HG02642 (cell line): Measurements from ENCODE around the gene GABRG3.
"Not testable (repeated sequence)": the region's sequence is repeated elsewhere in the genome, so short reads cannot be mapped to it uniquely, and the experiment has no call there.

ENCODE experiments used
- ATAC-seq: cut with Tn5 transposase; IDR thresholded peaks from one replicate; pipeline ENCODE4 v1.9.1; 2021; ENCODE audit warnings: mild to moderate bottlenecking; ENCODE audit not compliant: unreplicated experiment, poor library complexity

GABRG3 gene

DNA sequence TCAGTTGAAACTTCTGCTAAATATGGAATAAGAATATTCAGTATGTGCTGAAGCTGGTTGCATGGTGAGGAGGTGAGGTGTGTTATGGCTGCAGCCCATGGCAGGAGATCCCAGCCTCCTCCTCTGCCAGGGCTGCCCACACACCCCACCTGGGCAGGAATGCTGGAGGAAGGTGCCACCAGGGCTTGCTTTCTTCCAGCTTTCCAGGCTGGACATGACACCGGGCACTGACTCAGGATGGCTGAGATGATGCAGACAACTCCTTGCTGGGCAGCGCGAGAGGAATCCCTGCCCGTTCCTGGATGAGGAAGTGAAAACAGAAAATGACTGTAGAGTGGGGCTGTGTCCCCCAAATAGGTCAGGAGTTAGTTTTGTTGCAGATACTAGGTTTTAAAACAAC, 14.1 kb downstream of the GABRG3 start:
- ATAC-seq = no peak

DNA sequence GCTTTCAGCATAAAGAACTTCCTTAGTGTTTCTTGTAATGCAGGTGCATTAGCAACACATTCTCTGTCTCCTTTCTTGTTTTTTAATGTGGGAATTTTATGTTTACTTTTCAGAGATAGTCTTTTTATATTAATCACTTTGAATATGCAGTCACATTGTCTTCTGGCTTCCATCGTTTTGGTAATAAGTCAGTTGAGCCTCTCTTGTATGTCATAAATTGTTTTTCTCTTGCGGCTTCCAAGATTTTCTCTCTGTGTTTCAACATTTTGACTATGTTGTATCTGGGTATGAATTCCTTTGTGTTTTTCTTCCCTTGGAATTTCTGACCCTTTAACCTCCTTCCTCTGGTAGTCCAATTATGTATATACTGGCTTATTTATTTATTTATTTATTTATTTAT, 25.3 kb downstream of the GABRG3 start:
- ATAC-seq = no peak

DNA sequence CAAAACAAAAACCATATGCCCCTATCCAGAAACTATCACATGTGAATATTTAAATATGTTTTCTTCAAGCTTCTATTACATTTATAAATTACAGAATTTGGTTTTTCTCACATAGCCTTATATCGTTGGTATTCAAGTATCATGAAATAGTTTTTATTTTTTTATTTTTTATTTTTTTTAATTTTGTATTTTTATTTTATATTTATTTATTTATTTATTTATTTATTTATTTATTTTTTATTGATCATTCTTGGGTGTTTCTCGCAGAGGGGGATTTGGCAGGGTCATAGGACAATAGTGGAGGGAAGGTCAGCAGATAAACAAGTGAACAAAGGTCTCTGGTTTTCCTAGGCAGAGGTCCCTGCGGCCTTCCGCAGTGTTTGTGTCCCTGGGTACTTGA, 32.0 kb downstream of the GABRG3 start:
- ATAC-seq = not testable (repeated sequence)

DNA sequence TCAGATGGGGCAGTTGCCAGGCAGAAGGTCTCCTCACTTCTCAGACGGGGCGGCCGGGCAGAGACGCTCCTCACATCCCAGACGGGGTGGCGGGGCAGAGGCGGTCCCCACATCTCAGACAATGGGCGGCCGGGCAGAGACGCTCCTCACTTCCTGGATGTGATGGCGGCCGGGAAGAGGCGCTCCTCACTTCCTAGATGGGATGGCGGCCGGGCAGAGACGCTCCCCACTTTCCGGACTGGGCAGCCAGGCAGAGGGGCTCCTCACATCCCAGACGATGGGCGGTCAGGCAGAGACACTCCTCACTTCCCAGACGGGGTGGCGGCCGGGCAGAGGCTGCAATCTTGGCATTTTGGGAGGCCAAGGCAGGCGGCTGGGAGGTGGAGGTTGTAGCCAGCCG, 33.2 kb downstream of the GABRG3 start:
- ATAC-seq = not testable (repeated sequence)

DNA sequence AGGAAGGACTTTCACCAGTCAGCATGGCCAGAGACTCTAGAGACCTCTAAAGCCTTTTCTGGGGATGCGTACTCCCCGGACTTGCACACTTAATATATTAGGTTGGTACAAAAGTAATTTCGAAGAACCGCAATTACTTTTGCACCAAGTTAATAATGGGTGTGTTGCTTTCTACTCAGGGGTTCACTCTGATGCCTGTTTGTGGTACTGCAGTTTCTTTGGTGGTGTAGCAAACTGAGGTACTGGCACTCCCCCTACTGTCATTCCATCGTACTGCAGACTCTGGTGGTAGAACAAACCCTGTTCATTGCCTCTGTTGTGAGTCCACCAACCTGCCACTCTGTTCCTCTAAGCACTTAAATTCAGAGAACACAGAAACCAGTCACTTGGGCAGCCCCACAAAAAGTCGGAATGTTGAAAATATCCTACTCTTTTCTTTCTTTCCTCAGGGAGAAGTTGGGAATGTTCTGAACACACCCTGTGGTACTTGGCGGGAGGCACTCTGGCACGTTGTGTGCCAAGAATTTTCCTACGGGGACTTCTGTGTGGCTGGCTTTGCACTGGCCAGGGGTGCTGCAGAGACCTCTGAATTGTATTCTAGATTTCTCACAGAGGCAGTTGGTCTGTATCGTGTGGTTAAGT, 46.3 kb downstream of the GABRG3 start:
- peak; percentile 98 for ATAC-seq

DNA sequence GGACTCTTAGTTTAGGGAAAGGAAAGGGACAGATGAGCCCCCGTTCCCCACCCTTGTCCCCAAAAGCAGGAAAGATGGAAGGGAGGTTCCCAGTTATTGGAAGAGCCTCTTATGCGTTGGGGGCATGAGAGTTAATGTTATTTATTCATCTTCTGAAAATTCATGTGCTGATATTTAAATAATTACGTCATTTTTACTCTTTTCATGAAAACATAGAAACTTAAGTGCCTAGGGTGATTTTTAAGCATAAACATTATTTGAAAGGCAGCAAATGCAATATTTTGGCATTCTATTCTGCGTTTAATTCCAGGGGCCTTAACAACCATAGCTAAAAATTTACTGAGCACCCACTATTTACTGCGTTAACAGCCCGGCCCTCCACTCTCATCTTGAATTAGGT, 48.7 kb downstream of the GABRG3 start:
- no peak for ATAC-seq

DNA sequence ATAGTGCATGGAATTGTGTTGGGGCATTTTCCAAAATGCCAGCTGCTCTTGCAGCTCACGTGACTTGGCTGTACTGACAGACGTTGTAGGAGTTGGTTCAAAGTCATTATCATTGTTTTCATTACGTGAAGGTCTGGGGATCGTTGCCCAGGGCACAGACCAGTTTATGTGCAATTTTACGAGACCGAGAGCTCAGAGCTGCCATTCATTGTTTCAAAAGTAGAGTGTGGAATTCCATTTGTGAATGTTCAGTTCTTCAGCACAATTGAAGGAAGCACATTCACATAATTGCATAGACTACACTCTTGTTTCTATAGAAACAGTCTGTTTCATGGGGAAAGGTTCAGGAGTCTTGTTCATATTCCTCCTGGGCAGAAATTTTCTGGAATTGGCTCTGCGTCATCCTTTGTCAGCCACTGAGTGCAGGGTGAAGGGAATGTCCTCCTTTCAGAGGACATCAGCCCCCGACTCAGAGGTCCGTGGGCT, 54.5 kb downstream of the GABRG3 start:
- no peak for ATAC-seq

DNA sequence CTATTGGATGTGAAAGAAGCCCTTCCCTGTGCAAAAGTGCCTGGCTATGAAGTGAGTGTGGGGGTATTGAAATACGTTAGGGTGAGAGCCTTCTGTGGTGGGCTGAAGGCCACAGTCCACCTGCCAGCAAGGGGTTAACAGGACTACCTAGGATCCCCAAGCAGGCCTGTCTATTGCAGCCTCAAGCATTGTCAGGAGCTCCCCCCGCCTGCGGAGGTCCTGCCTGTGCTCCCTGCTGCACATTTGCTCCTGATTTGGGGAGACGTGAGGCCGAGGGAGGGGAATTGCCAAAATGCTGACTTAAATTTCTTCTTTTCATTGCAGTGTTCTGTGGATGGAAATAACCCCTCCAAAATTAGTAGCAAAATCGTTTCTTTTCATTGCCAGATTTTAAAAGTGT, 56.2 kb downstream of the GABRG3 start:
- ATAC-seq = no peak

DNA sequence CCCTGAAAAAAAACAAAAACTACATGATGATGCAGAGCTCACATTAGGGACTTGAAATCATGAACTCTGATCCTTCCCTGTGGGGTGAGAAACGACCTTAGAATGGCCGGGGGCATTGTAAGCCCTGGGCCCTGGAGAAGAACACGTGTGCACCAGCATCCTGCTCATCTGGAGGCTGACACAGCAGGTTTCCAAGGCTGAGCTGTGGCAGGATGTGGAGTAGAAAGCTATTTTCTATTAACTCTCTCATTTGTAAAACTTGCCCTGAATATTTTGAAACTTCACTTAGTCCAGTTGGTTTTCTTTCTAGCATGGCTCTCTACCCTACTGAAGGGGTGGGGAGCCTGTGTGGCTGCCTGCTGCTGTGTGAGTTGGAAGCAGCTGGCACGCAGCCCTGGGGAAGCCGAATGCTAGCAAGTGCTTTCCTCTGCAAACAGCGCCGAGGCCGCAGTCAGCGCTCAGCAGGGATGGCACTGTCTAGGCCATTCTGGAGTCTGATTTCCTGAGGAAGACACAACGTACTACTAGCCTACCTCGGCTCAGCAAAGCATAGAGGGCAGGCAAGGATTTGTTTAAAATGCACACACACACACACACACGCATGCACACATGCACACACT, 58.0 kb downstream of the GABRG3 start:
- ATAC-seq = no peak

DNA sequence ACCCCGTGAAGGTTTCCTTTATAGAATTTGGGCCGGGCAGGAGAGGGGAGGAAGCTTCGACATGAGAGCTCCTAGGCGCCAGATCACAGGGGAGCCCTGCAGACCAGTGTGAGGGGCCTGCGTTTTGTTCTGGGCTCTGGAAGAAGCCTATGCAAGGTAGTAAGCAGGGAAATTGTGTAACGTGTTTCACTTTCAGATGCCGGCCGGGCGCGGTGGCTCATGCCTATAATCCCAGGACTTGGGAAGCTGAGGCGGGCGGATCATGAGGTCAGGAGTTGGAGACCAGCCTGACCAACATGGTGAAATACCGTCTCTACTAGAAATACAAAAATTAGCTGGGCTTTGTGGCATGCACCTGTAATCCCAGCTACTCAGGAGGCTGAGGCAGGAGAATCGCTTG, 65.2 kb downstream of the GABRG3 start:
- ATAC-seq = no peak

DNA sequence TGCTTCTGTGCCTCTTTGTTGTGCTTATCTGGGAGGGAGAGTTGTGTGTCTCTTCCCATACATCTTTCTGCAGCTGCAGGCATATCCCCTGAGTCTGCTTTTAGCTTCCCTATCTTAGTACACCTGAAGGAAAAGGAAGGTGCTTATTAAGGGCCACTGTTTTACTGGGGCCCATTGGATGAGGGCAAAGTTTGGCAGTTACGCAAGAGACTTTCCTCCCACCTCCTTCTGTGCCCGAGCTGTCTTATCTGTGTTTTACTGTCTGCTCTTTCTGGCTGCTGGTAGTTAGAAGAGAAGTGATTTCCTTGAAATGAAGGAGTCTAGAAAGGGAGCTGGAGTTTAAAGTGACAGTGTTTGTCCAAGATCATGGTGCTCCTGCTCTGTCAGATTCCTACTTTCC, 66.5 kb downstream of the GABRG3 start:
- no peak for ATAC-seq

DNA sequence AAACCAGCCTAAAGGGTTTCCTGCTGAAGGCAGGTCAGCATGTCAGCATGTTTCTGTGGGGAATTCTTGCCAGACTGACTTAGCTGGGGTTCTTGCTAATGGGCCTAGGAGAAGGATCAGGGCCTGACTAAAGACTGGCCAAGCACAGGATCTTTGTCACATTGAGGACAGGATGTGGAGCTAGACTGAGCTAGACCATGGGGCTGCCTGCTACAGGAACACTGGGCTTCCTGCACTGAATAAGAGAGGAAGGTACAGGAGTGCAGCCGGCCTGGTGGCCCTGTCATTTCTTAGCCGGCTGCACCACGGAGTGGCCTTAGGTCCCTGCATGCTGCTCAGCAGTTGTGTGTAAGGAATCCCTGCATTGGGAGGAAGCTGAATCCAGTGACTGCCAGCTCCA, 68.2 kb downstream of the GABRG3 start:
- ATAC-seq = no peak

DNA sequence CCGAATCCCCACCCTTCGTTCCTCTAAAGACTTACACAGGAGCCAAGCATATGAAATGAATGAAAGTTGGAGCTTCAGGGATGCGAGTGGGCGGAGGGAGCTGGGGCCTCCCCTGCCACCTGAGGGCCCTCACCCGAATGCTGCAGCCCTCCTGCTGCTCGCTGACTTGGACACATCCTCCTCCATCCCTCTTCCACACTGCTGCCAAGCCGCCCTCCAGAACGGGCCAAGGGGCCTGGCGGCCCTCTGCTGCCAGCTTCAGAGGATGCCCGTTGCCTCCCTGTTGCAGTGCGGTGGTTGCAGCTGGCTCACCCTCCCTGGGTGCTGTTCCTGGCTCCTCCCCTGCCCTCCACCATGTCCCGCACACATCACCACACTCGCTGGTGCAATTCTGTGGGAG, 71.2 kb downstream of the GABRG3 start:
- ATAC-seq = no peak

DNA sequence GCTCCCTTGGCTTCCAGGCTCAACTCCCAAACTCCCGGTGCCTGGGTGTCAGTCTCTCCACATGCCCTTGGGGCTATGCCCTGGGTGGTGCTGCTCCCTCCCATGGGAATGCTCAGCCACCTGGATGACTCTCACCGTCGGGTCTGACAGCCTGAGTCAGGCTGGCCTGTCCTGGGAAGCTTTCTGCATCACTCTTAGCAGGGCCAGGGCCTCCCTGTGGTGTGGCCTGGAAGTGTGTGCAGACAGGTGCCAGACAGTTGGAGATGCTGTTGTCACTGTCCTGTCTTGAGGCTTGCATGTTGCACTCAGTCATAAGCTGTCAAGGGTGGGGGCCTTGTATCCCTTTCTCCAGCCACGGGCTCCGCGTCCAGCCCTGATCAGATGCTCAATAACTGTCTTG, 71.7 kb downstream of the GABRG3 start:
- ATAC-seq = no peak

DNA sequence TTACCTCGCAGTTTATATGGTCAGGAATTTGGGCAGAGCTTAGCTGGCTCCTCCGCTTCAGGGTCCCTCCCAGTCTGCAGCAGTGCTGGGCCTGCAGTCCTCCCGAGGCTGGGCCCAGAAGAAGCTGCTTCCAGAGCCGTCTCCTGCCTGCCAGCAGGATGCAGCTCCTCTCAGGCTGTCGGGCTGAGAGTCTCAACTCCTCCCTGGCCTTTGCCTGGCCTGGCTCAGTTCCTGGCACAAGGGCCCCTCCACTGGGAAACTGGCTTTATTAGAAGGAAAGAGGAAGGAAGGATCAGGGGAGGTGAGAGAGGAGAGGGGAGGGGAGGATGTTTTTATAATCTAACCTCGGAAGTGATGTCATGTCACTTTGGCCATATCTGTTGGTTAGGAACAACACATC, 72.8 kb downstream of the GABRG3 start:
- ATAC-seq = no peak

DNA sequence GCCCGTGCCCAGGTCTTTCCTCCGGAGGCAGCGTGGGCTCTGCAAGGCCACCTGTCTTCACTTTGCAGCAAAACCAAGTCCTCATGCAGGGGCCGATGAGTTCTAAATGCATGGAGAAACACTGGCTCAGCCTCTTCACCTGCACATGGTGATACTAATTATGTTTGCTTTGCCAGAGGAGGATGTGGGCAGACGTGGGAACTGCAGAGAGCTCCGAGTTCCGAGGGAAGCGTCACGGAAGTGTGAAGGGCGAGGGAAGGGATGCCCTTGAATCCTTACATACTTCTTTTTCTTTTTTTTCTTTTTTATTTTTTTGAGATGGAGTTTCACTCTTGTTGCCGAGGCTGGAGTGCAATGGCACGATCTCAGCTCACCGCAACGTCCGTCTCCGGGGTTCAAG, 74.8 kb downstream of the GABRG3 start:
- no peak for ATAC-seq

DNA sequence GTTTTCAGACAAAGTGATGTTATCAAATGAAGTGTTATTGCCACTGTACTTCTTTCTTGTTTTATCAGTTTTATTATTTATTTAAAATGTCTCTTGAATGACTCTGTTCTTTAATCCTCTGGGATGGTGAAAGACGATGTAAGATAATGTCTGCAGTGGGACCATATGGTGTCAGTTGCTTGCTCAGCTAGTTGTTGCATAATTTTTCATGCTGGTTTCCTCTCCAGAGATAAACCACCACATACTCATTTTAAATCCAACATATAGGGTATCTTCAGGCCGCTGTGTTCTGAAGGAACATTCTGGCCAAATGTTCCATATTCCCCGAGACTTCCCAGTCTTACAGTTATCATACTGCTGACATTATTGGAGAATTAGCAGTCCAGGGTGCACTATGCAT, 75.9 kb downstream of the GABRG3 start:
- ATAC-seq = no peak

DNA sequence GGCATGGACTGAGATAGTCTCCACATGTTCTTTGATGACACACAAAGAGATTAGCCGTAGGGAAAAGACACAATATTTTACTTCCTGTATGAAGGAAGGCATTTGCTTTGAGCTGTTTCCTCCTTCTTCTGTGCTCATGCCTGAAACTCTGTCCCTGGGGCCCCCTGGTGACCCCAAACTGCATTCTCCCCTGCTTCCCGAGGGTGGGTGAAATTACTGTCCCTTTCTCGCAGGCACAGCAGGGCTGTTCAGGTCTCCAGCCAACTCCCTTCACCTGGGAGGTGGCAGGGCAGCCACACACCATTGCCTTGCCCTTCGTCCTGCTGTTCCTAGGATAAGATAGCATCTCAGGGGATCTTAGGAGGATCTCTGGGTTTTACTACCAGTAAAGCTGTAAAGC, 79.2 kb downstream of the GABRG3 start:
- no peak for ATAC-seq

DNA sequence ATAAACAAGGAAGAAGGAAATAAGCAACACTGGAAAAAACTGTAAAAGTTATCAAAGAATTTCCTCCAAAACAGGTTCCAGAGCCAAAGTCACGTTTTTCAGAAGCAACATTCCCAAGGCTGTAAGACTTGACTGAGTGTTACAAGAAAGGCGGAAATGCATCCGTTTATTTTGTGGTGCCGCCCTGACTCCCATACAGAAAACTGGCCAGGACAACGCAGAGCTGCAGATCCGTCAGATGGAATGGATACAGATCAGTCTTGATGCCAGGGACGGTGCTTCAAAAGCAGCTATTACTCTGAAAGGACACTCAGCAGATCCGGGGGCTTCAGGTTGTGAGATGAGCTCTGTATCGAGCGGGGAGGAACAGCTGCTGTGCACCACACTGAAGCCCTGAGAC, 83.4 kb downstream of the GABRG3 start:
- no peak for ATAC-seq

DNA sequence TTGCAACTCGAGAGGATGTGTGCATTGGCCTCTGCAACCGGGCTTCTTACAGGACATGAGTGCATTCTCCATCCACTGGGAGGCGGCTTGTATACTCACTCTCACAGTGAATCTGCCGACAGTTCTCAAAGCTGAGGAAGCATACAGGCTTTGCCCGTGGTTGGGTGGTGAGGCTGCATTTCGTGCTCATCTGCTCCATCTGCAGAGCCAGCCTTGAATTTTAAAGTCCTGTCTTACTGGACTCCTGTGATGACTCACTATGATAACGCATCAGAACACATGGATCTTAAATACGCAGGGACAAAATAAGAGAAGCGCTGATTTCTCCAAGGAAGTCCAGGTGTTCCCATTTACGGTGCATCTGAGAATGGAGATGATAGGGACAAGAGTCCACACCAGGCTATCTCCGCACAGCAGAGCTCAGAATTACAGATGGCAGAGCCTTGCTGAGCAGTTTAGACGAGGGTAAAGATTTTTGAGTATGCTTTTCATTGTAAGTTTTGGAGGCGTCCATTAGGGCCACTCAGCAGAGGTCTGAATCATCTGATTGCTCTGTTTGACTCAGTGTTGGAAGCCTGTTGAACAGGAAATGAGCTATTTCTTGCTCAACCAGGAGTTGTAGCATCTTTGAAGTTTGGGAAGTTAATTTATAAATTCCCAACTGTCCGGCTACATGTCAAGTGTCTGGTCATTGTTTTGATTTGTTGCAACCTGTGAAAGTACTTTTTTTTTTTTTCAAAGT, 87.1 kb downstream of the GABRG3 start:
- no peak for ATAC-seq

DNA sequence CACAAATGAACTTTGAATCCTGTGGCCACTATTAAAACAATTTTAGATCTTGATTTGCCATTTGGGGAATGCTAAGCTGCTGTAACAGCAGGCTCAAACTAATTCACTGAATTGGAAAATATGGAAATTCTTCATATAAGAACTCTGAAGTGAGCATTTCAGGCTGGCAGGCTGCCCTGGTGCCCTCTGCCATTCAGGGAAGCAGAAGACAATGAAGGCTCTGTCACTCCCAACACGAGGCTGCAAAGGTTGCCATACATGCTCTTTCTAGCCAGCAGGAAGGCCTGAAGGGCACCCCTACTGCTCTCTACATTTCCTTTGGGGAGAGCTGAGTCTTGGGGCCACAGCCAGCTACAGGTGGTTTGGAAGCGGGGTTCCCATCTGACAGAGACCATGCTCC, 88.0 kb downstream of the GABRG3 start:
- ATAC-seq = no peak
